ENCODE measurements around the gene FAM187B.

DNA sequence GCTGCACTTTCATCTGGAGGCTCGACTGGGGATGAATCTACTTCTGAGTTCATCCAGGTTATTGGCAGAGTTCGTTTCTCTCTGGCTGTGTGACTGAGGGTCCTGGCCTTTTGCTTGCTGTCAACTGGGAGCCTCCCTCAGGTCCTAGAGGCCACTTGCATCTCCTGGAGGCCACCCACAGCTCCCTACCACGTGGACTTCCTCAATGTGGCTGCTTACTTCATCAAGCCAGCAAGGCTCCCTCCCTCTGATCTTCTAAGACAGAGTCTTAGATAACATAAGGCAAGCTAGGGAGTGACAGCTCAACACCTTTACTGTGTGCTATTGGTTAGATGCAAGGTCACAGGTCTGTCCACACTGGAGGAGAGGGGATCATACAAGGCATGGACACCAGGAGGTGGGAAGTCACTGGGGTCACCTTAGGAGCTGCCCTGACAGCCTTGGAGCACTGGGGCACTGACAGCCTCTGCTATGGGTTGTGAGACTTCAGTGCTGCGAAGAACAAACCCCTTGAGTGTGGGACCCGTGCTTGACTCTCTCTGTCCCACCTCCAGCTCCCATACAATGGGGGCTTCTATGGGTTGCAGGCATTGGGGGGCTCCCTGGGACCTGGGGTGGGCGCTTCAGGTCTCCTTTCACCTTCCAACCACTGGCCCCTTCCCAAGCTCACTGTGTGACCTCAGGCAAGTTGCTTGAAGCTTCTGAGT, 5.3 kb downstream of the FAM187B start:
- TF ChIP-seq, protein P1, sequence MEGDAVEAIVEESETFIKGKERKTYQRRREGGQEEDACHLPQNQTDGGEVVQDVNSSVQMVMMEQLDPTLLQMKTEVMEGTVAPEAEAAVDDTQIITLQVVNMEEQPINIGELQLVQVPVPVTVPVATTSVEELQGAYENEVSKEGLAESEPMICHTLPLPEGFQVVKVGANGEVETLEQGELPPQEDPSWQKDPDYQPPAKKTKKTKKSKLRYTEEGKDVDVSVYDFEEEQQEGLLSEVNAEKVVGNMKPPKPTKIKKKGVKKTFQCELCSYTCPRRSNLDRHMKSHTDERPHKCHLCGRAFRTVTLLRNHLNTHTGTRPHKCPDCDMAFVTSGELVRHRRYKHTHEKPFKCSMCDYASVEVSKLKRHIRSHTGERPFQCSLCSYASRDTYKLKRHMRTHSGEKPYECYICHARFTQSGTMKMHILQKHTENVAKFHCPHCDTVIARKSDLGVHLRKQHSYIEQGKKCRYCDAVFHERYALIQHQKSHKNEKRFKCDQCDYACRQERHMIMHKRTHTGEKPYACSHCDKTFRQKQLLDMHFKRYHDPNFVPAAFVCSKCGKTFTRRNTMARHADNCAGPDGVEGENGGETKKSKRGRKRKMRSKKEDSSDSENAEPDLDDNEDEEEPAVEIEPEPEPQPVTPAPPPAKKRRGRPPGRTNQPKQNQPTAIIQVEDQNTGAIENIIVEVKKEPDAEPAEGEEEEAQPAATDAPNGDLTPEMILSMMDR (IDR thresholded peaks at IDR 0.05; ENCODE audit: insufficient read depth, low read depth, low read length): no peak
- no peak for TF ChIP-seq EZH2 (IDR thresholded peaks at IDR 0.05; ENCODE audit: insufficient read depth, low read length)

Data from astrocyte (in vitro differentiated cells and primary cell).